GM19467 (cell line): Measurements from ENCODE around the gene CCDC71L.

ENCODE experiments used
- ATAC-seq: cut with Tn5 transposase; IDR thresholded peaks from one replicate; pipeline ENCODE4 v1.9.1; 2021; ENCODE audit warnings: mild to moderate bottlenecking, moderate library complexity; ENCODE audit not compliant: unreplicated experiment

CCDC71L gene

GRCh38 chr7:106609416-106609815 is 51.5 kb downstream of the CCDC71L start:
- ATAC-seq = no peak

GRCh38 chr7:106608661-106609060 is 52.3 kb downstream of the CCDC71L start:
- ATAC-seq = no peak
